Embryonic facial prominence (tissue), 1 donor: ENCODE data around the gene PPP6R2.

Experiments
- DNase-seq: peaks from one replicate; pipeline ENCODE4 v3.0.0-alpha.2; 2016; ENCODE audit errors: extremely low spot score

The PPP6R2 gene

DNA sequence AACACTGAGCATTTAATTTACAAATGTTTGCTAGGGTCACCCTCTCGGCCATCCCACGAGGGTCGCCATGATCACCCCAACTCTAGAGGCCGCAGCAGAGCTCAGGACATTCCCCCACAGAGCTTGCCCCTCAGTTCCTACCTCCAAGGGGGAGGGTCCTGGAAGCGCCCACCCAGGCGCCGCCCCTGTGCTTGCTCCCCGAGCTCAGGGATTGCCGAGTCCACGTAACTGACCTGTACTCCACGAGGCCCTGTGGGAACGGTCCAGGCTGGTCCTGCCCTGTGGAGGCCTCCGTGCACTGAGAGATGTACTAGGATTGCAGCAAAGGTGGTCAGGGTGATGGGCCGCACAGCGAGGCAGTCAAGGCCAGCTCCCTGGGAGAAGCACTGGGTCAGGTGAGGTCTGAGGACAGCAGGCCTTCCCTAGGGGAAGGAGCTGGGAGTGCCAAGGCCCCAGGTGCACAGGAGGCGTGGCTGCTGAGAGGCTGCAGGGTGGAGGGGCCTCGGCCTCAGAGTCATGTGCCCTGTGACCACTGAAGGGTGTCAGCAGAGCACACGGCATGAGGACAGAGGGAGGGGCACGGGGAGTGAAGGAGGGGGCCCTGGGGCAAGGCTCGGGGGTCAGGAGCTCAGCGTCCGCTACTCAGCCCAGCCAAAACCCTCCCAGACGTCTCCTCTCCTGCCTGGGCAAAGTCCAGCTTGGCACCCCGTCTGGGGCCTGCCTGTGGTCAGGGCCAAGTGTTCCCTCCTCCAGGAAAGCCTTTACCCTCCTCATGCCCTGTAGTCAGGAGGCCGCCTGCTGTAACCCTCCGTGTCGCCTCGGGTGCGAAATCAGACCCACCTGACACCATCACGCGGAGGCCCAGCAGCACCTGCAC is 141.1 kb downstream of the PPP6R2 start:
- no peak for DNase-seq

DNA sequence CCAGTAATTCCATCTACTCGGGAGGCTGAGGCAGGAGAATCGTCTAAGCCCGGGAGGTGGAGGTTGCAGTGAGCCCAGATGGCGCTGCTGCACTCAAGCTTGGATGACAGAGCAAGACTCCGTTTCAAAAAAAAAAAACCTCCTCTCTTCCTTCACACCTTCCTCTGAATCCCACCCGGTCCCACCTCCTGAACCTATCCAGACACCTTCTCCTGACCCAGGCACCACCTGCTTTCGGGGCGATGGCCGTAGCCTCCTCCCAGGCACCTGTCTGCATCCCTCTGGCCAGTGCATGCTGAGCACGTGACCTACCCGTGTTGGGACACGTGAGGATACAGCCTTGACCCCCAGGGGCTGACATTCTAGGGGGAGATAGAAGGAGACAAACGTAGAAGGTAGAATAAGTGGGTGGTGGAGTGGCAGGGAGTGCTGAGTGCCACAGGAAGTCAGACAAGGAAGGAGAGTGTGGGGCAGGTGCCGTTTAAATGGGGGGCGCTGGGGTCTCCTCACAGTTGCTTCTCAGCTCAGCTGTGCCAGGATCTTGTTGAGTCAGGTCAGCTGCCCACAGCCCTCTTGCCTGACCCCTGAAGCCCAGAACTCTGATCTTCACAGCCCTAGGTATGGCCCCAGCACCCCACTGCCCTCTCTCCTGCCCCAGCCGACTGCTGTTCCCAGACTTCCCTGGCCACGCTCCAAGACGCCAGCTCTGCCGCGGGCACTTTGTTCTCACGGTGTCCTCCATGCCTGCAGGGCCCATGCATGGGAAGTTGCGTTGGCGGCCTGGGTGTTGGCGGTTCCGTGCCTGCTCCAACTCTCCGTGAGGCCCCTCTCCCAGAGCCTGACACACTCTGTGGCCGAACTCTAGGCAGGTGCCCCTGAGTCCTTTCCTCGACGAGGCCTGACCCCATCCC is 142.3 kb downstream of the PPP6R2 start:
- no peak for DNase-seq

- DNase-seq, result no peak
These were observed 143.6 kb downstream of the PPP6R2 start, which contains the start of gene MIOX for GRCh38 chr22:50486561-50487289. Gene MIOX, plus strand, starts transcription at chr22:50486859. Its CDS starts 39 bp downstream, at chr22:50486898.

GRCh38 chr22:50487290-50488005 is 144.3 kb downstream of the PPP6R2 start:
- no peak for DNase-seq

DNA sequence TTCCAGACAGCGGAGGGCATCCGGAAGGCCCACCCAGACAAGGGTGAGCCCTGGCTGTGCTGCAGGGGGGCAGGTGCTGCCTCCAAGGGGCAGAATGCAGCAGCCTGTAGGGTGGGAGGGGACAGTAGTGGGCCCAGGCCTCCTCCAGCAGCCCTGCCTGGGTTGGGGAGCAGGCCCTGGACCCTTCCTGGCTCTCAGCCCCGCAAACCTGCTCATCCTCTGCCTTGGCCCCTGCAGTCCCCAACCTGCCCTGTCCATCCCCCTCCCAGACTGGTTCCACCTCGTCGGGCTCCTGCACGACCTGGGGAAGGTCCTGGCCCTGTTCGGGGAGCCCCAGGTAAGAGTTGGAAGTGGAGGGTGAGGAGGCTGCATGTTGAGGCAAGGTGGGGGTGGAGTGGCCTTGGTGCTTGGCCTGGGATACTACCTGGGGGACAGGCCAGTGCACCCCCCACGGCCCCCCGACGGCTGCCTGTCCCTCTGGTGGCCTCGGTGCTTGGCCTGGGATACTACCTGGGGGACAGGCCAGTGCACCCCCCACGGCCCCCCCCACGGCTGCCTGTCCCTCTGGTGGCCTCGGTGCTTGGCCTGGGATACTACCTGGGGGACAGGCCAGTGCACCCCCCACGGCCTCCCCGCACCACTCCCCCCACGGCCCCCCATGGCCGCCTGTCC is 145.0 kb downstream of the PPP6R2 start:
- no peak for DNase-seq

DNA sequence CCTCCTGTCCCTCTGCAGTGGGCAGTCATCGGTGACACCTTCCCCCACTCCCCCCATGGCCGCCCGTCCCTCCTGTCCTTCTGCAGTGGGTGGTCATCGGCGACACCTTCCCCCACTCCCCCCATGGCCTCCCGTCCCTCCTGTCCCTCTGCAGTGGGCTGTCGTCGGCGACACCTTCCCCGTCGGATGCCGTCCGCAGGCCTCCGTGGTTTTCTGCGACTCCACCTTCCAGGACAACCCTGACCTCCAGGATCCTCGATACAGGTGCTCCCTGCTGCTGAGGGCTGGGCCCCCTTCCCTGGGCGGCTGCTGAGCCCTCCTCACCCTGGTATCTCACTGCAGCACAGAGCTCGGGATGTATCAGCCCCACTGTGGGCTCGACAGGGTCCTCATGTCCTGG is 145.8 kb downstream of the PPP6R2 start:
- no peak for DNase-seq

DNA sequence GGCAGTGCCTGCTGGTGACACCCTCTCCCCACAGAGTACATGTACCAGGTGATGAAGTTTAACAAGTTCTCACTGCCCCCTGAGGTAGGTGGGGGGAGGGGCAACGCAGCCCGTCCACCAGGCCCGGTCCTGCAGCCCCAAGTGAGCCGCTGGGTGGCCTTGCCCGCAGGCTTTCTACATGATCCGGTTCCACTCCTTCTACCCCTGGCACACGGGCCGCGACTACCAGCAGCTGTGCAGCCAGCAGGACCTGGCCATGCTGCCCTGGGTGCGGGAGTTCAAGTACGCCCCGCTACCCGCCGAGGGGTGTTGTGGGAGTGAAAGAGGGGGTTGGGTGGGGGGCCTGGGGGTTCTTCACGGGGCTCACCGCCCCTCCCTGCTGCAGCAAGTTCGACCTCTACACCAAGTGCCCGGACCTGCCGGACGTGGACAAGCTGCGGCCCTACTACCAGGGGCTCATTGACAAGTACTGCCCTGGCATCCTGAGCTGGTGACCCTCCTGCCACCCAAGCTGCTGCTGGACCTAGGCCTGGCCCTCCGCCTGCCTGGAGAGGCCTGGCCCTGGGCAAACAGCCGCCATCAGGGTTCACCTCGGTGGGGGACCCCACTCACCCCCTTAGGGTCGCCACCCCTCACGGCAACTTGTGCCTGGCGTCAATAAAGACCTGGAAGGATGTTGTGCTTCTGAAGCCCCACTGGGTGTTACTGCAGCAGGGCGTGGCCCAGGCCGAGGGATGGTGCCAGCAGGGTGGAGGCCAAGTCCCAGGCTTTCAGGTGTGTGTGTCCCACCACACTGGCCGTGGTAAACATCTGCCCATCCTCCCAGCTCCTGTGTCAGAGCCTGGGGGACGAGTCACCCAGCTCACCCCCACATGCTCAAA is 146.5 kb downstream of the PPP6R2 start:
- DNase-seq, result no peak

DNA sequence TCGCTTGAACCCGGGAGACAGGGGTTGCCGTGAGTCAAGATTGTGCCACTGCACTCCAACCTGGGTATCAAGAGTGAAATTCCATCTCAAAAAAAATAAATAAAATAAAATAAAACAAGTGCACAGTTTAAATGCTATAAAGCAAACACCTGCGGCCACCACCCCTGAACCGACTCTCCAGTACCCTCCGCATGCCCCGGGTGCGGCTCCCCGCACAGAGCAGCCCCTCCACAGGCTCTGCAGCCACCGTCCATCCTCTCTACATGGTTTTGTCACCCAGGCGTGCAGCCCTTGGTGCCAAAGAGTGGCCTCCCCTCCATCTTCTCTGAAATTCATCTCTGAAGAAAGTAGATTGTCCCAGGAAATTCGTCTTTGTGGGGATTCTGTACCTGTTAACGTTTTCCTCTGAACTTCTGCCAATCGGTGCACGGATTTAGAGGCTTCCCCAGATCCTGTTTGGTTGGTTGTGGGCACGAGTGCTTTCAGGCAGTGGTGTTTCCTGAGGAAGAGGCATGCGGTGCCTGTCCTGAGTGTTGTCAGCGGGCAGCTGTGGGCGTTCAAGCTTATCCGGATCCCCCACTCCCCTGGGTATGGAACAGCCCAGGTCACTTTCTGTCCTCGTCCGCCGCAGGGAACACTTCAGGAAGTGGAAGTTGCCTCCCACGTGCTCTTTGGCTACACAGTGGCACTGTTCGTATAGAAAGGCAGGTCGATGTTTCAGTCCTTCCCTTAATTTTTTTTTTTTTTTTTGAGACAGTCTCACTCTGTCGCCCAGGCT is 147.6 kb downstream of the PPP6R2 start:
- DNase-seq, result no peak
